ENCODE data around the gene MPRIP. TPM values are rescaled to one million over a fixed set of nuclear protein-coding genes. Genes with fewer than 3 reads are reported as not detected.

Gene MPRIP
- total RNA-seq, 1 donor from 2014 or later = 102 TPM

Other genes with a start within 250 kb of the MPRIP start
- not detected in 2 replicates for gene TNFRSF13B, start 70.3 kb upstream of the MPRIP start, total RNA-seq
- 0.92 and 3.3 TPM in 2 replicates for gene PLD6, start 163.9 kb downstream of the MPRIP start, total RNA-seq
- 16.7 and 21.0 TPM in 2 replicates for gene FLCN, start 194.7 kb downstream of the MPRIP start, total RNA-seq
- 75.6 and 138 TPM in 2 replicates for gene COPS3, start 238.8 kb downstream of the MPRIP start, total RNA-seq

Measured in epithelial cell of proximal tubule (primary cell).